GM12875 (cell line): ENCODE results near the gene FAF1.
A peak's percentile ranks its signal among the peaks of the same experiment; 100 is the strongest.

ENCODE experiments used
- H3K4me3 ChIP-seq: one replicate; pipeline ENCODE4 v1.5.1; 2011; ENCODE audit warnings: low read depth, low read length, control low read depth
- TF ChIP-seq, protein P1 (sequence below): IDR thresholded peaks from 2 replicates; pipeline ENCODE4 v1.5.1; 2011; ENCODE audit warnings: low read depth, mild to moderate bottlenecking, control low read depth, inconsistent platforms, low read length, moderate library complexity, borderline replicate concordance; ENCODE audit not compliant: insufficient read depth

FAF1 gene

DNA sequence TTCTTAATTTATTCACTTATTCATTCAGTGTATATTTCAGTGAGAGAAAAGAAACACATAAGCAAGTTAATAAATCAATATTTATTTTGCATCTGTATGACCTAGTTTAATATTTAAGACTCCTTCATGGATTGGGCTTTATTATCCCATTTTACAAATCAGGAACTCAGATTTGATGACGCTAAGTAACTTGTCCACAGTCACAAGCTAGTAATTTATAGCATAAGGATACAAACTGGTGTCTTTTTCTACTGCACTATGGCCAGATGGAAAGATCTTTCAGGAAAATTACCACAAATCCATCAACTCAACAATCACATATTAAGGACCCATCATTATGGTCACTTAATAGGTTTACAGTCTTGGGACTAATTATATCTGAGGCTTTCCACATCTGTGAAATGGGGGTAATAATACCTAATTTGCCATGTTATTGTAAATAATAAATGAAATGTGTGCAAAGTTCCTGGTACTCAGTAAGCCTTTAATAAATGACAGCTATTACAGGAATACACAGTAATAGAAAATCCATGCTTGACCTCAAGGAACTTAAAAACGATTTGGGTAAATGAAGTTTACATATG lies 23.2 kb upstream of the FAF1 start:
- TF ChIP-seq, protein P1, sequence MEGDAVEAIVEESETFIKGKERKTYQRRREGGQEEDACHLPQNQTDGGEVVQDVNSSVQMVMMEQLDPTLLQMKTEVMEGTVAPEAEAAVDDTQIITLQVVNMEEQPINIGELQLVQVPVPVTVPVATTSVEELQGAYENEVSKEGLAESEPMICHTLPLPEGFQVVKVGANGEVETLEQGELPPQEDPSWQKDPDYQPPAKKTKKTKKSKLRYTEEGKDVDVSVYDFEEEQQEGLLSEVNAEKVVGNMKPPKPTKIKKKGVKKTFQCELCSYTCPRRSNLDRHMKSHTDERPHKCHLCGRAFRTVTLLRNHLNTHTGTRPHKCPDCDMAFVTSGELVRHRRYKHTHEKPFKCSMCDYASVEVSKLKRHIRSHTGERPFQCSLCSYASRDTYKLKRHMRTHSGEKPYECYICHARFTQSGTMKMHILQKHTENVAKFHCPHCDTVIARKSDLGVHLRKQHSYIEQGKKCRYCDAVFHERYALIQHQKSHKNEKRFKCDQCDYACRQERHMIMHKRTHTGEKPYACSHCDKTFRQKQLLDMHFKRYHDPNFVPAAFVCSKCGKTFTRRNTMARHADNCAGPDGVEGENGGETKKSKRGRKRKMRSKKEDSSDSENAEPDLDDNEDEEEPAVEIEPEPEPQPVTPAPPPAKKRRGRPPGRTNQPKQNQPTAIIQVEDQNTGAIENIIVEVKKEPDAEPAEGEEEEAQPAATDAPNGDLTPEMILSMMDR, result no peak
- H3K4me3 ChIP-seq, result no peak overlapping the region

DNA sequence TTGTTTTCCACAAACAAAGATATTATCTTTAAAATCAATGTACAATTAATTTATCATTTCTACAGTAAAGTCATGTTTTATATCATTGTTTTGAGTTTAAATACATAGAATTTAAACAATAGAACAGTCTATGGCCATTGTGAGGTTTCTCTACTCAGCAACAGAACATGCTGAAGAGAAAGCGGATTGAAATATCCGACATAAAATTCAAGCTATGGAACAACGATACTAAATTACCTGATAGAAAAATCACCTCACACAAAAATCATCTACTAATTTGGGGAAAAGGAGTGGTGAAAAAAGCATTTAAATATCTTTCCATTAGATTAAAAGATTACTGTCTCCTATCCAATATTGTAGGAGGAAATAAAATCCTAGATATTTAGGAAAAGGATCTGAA lies 22.5 kb upstream of the FAF1 start:
- TF ChIP-seq, protein P1, result no peak

DNA sequence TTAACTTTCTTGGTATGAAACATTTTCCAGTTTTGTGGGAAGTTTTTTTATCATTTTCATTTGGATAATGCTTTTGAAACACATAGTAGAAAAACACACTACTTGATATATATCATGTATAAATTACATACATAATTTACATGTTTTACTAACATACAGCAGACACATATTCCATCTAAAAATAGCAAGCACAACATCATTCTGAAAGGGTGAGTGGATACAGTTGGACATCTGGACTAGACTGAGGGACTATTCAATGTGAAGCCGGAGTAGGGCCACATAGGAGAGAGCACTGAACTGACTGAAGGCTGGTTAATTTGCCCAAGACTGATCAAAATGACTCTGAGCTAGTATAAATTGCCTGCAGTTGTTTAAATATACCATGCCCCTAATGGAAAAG lies 21.7 kb upstream of the FAF1 start:
- H3K4me3 ChIP-seq, result no peak overlapping the region
- TF ChIP-seq, protein P1, result no peak

More for the DNA sequence above, 22.5 kb upstream of the FAF1 start:
- H3K4me3 ChIP-seq, result no peak overlapping the region

DNA sequence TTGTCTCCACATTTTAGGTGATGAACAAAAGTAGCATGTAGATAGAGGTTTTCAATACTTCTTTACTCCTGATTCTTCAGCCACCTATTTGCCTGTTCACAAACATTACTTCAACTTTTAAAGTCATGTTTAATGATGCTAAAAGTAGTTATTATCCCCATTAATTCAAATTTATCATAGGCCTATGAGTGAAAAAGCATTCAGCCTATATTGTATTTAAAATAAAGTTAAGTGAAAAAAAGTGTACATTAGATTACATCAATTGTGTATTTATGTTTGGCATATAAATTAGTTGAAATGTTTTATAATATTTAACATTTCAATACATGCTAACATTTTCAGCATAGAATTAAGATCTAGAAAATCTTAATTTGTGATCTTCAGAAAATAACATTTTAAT lies 20.4 kb upstream of the FAF1 start:
- no peak overlapping the region for H3K4me3 ChIP-seq
- TF ChIP-seq, protein P1, result no peak

DNA sequence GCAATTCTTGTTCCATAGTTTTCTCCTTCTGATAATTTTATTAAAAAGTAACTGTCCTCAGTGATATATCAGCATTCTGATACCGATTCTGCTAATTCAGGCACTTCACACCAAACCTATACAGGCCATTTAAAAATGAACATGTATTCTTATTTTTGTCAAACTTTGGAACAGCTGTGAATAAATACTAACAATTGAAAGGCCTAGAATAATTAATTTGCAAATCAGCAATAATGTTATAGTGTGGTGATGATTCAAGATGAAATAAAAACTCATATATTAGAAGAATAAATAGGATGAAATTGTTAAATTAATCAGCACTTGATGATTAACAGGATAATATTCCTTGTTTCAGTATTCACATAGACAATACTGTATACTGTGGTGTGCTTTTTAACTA lies 19.9 kb upstream of the FAF1 start:
- H3K4me3 ChIP-seq, result peak overlapping the region; percentile 8
- TF ChIP-seq, protein P1, result no peak

DNA sequence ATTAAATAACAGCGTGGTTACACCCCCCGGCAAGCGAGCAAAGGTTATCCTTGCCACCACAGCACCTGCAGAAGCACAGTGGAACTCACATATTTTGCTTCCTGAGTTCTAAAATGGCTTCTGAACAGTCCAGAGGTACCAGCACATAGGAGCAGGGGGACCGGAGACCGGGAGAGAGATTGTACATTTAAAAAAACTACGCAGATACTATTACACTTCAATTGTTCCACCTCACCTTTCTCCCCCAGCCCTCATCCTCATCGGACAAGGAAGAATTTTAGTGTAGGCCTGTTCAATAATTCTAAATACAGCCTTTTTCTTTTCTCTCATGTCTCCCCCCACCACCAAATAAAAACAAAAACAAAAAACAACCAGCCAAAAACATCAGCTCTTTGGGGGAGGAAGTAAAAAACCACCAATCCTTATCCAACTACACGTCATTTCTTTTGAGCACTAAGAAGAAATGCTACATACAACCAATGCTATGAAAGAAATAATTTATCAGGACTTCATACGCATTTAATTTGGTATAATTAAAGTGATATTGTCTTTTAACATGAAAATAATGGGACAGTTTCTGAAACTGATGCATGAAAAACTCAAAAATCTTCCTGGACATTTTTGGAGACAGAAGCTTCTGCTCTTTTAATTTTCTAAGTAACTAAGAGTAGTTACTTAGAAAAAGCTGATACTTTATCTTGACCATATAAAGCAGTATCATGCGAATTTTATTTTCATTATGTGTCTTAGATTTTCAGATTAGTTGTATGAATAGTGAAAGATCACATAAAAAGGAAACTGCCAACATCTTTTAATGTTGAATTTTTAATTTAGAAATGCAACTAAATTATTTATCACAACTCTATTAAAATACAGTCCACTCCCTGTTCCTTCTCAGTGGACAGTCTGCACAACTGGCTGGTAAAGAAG lies 19.1 kb upstream of the FAF1 start:
- TF ChIP-seq, protein P1, result no peak
- H3K4me3 ChIP-seq, result peak overlapping the region; percentile 80
